Panc1 (cell line): ENCODE results near the gene SPATA33. TPM values are rescaled to one million over a fixed set of nuclear protein-coding genes. Genes with fewer than 3 reads are reported as not detected.

ENCODE experiments used
- ATAC-seq: fragments of 200-7000 bp; cut with Tn5 transposase; 2 replicates; pipeline ENCODE4 v1.9.1; 2020; ENCODE audit warnings: mild to moderate bottlenecking, moderate library complexity
- BruUV-seq: library from RNA; stranded (reverse); fragments of 400-500 nt; replicated peaks from 2 replicates; lab custom pipeline; 2021; lab: Mats Ljungman, UMichigan
- CTCF ChIA-PET: fragments of 300-600 bp; sonication (Branson Sonifier 250); formaldehyde crosslinking; loops from one replicate; lab custom pipeline; 2022; ENCODE audit warnings: antibody characterized with exemption; lab: Charles Lee
- POLR2A ChIA-PET: fragments of 300-600 bp; sonication (Branson Sonifier 250); formaldehyde crosslinking; loops from one replicate; lab custom pipeline; 2022; ENCODE audit warnings: antibody characterized with exemption; lab: Charles Lee
- DNase-seq: peaks from one replicate; pipeline ENCODE4 v3.0.0-alpha.2; 2010; ENCODE audit warnings: low read depth, low spot score
- H3K27ac ChIP-seq: 2 replicates; pipeline ENCODE4 v1.5.1; 2011; ENCODE audit warnings: mild to moderate bottlenecking, low read length, inconsistent platforms
- H3K27me3 ChIP-seq: fragments of 200-500 bp; sonication (Bioruptor generic); 2 replicates; pipeline ENCODE4 v1.6.0; 2014; ENCODE audit warnings: low read length, inconsistent platforms; ENCODE audit not compliant: control insufficient read depth, insufficient read depth
- H3K36me3 ChIP-seq: fragments of 200-500 bp; sonication (Bioruptor generic); 2 replicates; pipeline ENCODE4 v1.5.1; 2014; ENCODE audit warnings: inconsistent platforms, mild to moderate bottlenecking, low read length, moderate library complexity; ENCODE audit not compliant: control insufficient read depth, insufficient read depth
- H3K4me1 ChIP-seq: 2 replicates; pipeline ENCODE4 v1.5.1; 2011; ENCODE audit warnings: inconsistent platforms, mild to moderate bottlenecking, low read length, moderate library complexity; ENCODE audit not compliant: control insufficient read depth, insufficient read depth
- H3K4me3 ChIP-seq, 2 experiments: 2 replicates each; pipeline ENCODE4 v1.5.1; 2011 to 2012; ENCODE audit warnings: low read depth in 2 of 2, low read length in 2 of 2, mild to moderate bottlenecking in 2 of 2, inconsistent platforms in 1 of 2, moderate library complexity in 1 of 2
- H3K9me3 ChIP-seq: fragments of 200-500 bp; sonication (Bioruptor generic); 2 replicates; pipeline ENCODE4 v1.5.1; 2014; ENCODE audit warnings: low read depth, mild to moderate bottlenecking, inconsistent platforms, low read length, moderate library complexity; ENCODE audit not compliant: control insufficient read depth, insufficient read depth
- CTCF ChIP-seq: fragments of 450-650 bp; IDR thresholded peaks from 2 replicates; pipeline ENCODE4 v1.5.1; 2017; ENCODE audit warnings: mild to moderate bottlenecking
- POLR2AphosphoS5 ChIP-seq: IDR thresholded peaks from 2 replicates; pipeline ENCODE4 v1.6.1; 2012; ENCODE audit warnings: mild to moderate bottlenecking, low read depth, low read length, moderate library complexity
- REST ChIP-seq, 2 experiments: IDR thresholded peaks; 2 replicates each; pipeline ENCODE4 v1.6.1; 2011 to 2012; ENCODE audit warnings: low read depth in 2 of 2, control low read depth in 1 of 2, low read length in 1 of 2, mild to moderate bottlenecking in 1 of 2, moderate library complexity in 1 of 2; ENCODE audit not compliant: insufficient read depth in 1 of 2
- SIN3A ChIP-seq: IDR thresholded peaks from 2 replicates; pipeline ENCODE4 v1.6.1; 2012; ENCODE audit warnings: low read depth, mild to moderate bottlenecking, low read length, moderate library complexity, borderline replicate concordance; ENCODE audit not compliant: insufficient read depth
- TCF7L2 ChIP-seq: IDR thresholded peaks from 2 replicates; pipeline ENCODE4 v1.6.1; 2011; ENCODE audit warnings: mild to moderate bottlenecking, low read depth, low read length, inconsistent platforms
- in situ Hi-C: cut with HindIII; loops from 2 replicates; pipeline ENCODE4 v1.10.0; 2016; ENCODE audit warnings: low sequenced_read_pairs, low pct_unique_long_range_greater_than_20kb
- intact Hi-C: fragments of 100-400 bp; cut with micrococcal nuclease; formaldehyde crosslinking; loops from one replicate; pipeline ENCODE4 v1.10.0; 2022; ENCODE audit not compliant: unreplicated experiment
- total RNA-seq: library from RNA; stranded (reverse); gene quantifications from one replicate; pipeline ENCODE4 v1.2.1, GENCODE V29; 2021; ENCODE audit not compliant: unreplicated experiment

Gene SPATA33
- total RNA-seq, 1 experiment from 2014 or later: 18.3 TPM

- intact Hi-C loops (no loop called here), in situ Hi-C loops (no loop called here)
- TF ChIP-seq POLR2AphosphoS5: no peak
- no peak for TF ChIP-seq SIN3A
- no peak for TF ChIP-seq TCF7L2
- TF ChIP-seq CTCF: no peak; the same call in 1 of the 2 replicates
- no peak for TF ChIP-seq REST (IDR thresholded peaks at IDR 0.05; ENCODE audit: insufficient read depth in 1 of 2, low read depth in 2 of 2, low read length in 1 of 2)
- Histone ChIP-seq H3K27me3 (no peaks in the 10 kb centered on the region), H3K9me3 (no peaks in the 10 kb centered on the region), H3K4me3 (peak overlapping the region; percentile 58 to 63), H3K36me3 (no peaks in the 10 kb centered on the region; the same call in 1 of the 2 replicates), H3K4me1 (peaks cover 4% of the 10 kb centered on the region; the same call in 1 of the 2 replicates), H3K27ac (peak overlapping the region; percentile 54)
- BruUV-seq: no TSS peak
- ATAC-seq (peak; percentile 31), DNase-seq (no peak)
- ChIA-PET CTCF (interaction anchor here (0.8 kb wide), 1 partner anchor 10 kb away, joined by 9 read pairs; no protein-coding TSS in a partner anchor), POLR2A (interaction anchor here (0.6 kb wide), 1 partner anchor 19 kb away, joined by 3 read pairs; no protein-coding TSS in a partner anchor)
These were observed 43.2 kb downstream of the SPATA33 start for GRCh38 chr16:89700649-89701424.

- peaks cover 8% of the 10 kb centered on the region; the same call in 1 of the 2 replicates for H3K4me1 ChIP-seq
- H3K9me3 ChIP-seq: no peaks in the 10 kb centered on the region
- peak within 1 kb of the TSS; percentile 58 to 63 for H3K4me3 ChIP-seq
- intact Hi-C loops (no loop called here), in situ Hi-C loops (no loop called here)
- CTCF ChIA-PET: interaction anchor here (0.8 kb wide), 1 partner anchor 9 kb away, joined by 9 read pairs; no protein-coding TSS in a partner anchor
- POLR2A ChIA-PET: no interaction called here
- no peaks in the 10 kb centered on the region; the same call in 1 of the 2 replicates for H3K36me3 ChIP-seq
- ATAC-seq: peak; percentile 82
- no TSS peak for BruUV-seq
- no peak for TF ChIP-seq SIN3A
- peak; percentile 49; the same call in 1 of the 2 replicates for TF ChIP-seq POLR2AphosphoS5
- DNase-seq: peak; percentile 32
- H3K27me3 ChIP-seq: no peaks in the 10 kb centered on the region
- H3K27ac ChIP-seq: peak within 1 kb of the TSS; percentile 54
These were observed 44.1 kb downstream of the SPATA33 start, which contains the start of gene SPATA2L for GRCh38 chr16:89701425-89702406. TSS of gene SPATA2L (minus strand) at chr16:89701705. CDS start at chr16:89701232, 473 bp downstream.
